Measurements from ENCODE around the gene CTXND2. TPM values are rescaled to one million over a fixed set of nuclear protein-coding genes. Genes with fewer than 3 reads are reported as not detected.
"Not testable (repeated sequence)": the region's sequence is repeated elsewhere in the genome, so short reads cannot be mapped to it uniquely, and the experiment has no call there.

The CTXND2 gene
- total RNA-seq, 1 donor from 2014 or later, result not detected

DNA sequence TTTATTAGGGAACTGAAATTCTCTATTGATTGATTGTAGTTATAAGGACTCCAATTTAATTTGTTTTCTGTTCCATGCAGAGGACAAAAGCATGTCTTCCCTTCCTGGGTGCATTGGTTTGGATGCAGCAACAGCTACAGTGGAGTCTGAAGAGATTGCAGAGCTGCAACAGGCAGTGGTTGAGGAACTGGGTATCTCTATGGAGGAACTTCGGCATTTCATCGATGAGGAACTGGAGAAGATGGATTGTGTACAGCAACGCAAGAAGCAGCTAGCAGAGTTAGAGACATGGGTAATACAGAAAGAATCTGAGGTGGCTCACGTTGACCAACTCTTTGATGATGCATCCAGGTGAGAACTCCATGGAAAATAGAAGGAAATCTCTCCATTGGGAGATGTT is 40.7 kb downstream of the CTXND2 start:
- Mint-ChIP-seq H3K4me1 (peaks cover 17% of the 10 kb centered on the region), H3K27ac (no peak overlapping the region), H3K36me3 (peaks cover 44% of the 10 kb centered on the region), H3K9me3 (peaks cover 11% of the 10 kb centered on the region), H3K27me3 (ENCODE audit: low read depth) (no peaks in the 10 kb centered on the region), H3K4me3 (peak overlapping the region; percentile 96)
- TF ChIP-seq, protein P1, sequence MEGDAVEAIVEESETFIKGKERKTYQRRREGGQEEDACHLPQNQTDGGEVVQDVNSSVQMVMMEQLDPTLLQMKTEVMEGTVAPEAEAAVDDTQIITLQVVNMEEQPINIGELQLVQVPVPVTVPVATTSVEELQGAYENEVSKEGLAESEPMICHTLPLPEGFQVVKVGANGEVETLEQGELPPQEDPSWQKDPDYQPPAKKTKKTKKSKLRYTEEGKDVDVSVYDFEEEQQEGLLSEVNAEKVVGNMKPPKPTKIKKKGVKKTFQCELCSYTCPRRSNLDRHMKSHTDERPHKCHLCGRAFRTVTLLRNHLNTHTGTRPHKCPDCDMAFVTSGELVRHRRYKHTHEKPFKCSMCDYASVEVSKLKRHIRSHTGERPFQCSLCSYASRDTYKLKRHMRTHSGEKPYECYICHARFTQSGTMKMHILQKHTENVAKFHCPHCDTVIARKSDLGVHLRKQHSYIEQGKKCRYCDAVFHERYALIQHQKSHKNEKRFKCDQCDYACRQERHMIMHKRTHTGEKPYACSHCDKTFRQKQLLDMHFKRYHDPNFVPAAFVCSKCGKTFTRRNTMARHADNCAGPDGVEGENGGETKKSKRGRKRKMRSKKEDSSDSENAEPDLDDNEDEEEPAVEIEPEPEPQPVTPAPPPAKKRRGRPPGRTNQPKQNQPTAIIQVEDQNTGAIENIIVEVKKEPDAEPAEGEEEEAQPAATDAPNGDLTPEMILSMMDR (IDR thresholded peaks at IDR 0.05; ENCODE audit: unreplicated experiment), result no peak
- DNase-seq (ENCODE audit: low spot score in 2 of 2, unreplicated experiment in 2 of 2), result no peak

DNA sequence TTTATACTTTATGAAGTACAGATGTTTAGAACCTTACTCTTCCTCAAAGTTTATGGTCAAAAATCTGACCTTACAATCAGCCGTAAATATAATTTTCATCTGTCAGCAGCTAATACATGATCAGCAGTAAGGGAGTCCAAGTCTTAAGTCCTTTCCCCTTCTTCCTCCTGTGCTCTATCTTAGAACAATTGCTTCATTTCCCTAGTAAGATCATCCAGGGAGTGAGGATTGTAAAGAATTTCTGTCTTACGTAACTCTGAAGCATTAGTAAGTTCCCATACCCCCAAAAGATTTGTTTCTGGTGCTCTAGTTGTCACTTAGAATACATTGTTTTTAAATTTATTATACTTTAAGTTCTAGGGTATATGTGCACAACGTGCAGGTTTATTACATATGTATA is 41.4 kb downstream of the CTXND2 start:
- Mint-ChIP-seq H3K36me3 (peaks cover 45% of the 10 kb centered on the region), H3K4me1 (peaks cover 17% of the 10 kb centered on the region), H3K9me3 (peaks cover 11% of the 10 kb centered on the region), H3K4me3 (peak overlapping the region; percentile 50), H3K27ac (no peak overlapping the region), H3K27me3 (ENCODE audit: low read depth) (no peaks in the 10 kb centered on the region)
- no peak for DNase-seq (ENCODE audit: low spot score in 2 of 2, unreplicated experiment in 2 of 2)
- TF ChIP-seq, protein P1 (IDR thresholded peaks at IDR 0.05; ENCODE audit: unreplicated experiment), result no peak

DNA sequence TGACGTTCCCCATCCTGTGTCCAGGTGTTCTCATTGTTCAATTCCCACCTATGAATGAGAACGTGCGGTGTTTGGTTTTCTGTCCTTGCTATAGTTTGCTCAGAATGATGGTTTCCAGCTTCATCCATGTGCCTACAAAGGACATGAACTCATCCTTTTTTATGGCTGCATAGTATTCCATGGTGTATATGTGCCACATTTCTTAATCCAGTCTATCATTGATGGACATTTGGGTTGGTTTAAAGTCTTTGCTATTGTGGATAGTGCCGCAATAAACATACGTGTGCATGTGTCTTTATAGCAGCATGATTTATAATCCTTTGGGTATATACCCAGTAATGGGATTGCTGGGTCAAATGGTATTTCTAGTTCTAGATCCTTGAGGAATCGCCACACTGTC is 41.8 kb downstream of the CTXND2 start:
- Mint-ChIP-seq H3K36me3 (peaks cover 45% of the 10 kb centered on the region), H3K9me3 (peaks cover 11% of the 10 kb centered on the region), H3K4me1 (peaks cover 17% of the 10 kb centered on the region)
- not testable (repeated sequence) for H3K4me3 Mint-ChIP-seq; H3K27ac Mint-ChIP-seq; DNase-seq (ENCODE audit: low spot score in 2 of 2, unreplicated experiment in 2 of 2); H3K27me3 Mint-ChIP-seq (ENCODE audit: low read depth)

DNA sequence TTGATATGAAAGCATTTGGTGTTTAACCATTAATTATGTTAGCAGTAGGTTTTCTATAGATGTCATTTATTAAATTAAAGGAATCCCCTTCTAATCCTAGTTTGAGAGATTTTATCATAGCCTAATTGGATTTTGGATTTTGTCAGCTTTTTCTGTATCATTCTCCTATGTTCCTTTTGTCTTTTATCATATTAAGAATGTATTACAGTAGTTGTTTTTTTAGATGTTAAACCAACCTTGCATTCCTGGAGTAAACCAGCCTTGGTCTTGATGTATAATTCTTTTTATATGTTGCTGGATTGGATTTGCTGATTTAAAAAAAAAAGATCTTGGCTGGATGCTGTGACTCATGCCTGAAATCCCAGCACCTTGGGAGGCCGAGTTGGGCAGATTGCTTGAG is 44.8 kb downstream of the CTXND2 start:
- peaks cover 11% of the 10 kb centered on the region for H3K4me1 Mint-ChIP-seq
- H3K9me3 Mint-ChIP-seq, result peaks cover 11% of the 10 kb centered on the region
- DNase-seq (ENCODE audit: low spot score in 2 of 2, unreplicated experiment in 2 of 2), result no peak
- TF ChIP-seq, protein P1 (IDR thresholded peaks at IDR 0.05; ENCODE audit: unreplicated experiment), result no peak
- H3K27me3 Mint-ChIP-seq (ENCODE audit: low read depth), result no peaks in the 10 kb centered on the region
- peaks cover 60% of the 10 kb centered on the region for H3K36me3 Mint-ChIP-seq
- no peak overlapping the region for H3K27ac Mint-ChIP-seq
- H3K4me3 Mint-ChIP-seq, result no peak overlapping the region

DNA sequence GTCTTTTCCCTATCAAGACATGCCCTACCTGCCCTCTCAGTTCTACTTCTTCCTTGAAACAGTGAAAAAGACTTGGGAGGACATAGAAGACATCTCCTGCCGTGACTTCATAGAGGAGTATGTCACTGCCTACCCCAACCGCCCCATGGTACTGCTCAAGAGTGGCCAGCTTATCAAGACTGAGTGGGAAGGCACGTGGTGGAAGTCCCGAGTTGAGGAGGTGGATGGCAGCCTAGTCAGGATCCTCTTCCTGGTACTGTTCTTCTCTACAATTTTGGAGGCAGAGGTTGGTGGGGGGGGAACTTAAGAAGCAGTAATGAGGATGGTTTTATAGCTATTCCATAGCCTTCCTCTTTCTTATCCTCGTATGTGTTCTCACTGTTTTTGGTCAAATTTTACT is 57.9 kb downstream of the CTXND2 start:
- H3K27ac Mint-ChIP-seq, result no peak overlapping the region
- no peak for DNase-seq (ENCODE audit: low spot score in 2 of 2, unreplicated experiment in 2 of 2)
- TF ChIP-seq, protein P1 (IDR thresholded peaks at IDR 0.05; ENCODE audit: unreplicated experiment), result no peak
- H3K9me3 Mint-ChIP-seq, result no peaks in the 10 kb centered on the region
- H3K27me3 Mint-ChIP-seq (ENCODE audit: low read depth), result no peaks in the 10 kb centered on the region
- no peaks in the 10 kb centered on the region for H3K4me1 Mint-ChIP-seq
- H3K36me3 Mint-ChIP-seq, result peaks cover 53% of the 10 kb centered on the region
- H3K4me3 Mint-ChIP-seq, result no peak overlapping the region

DNA sequence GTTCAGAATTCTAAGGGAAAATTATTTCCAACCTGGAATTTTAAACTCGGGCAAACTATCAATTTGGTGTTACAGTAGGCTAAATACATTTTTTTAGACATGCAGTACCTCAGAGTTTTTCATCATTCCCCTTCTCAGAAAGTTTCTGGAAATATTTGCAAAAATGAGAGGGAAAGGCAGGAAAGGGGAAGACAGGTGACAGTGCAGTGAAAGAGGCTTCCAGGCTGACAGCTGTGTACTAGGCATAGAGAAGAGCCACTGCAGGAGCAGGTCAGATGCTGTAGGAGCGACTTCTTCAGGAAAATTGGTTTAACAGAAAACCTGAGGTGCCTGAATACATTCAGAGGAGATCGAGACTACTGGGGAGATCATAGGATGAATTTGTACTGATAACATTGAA is 67.8 kb downstream of the CTXND2 start:
- TF ChIP-seq, protein P1 (IDR thresholded peaks at IDR 0.05; ENCODE audit: unreplicated experiment), result no peak
- no peaks in the 10 kb centered on the region for H3K9me3 Mint-ChIP-seq
- no peaks in the 10 kb centered on the region for H3K4me1 Mint-ChIP-seq
- H3K4me3 Mint-ChIP-seq, result no peak overlapping the region
- no peak for DNase-seq (ENCODE audit: low spot score in 2 of 2, unreplicated experiment in 2 of 2)
- no peak overlapping the region for H3K27ac Mint-ChIP-seq
- H3K36me3 Mint-ChIP-seq, result peaks cover 58% of the 10 kb centered on the region
- H3K27me3 Mint-ChIP-seq (ENCODE audit: low read depth), result no peaks in the 10 kb centered on the region
